B cell (primary cell): ENCODE data around the gene MROH9.

Experiments
- EZH2 ChIP-seq: IDR thresholded peaks from 2 replicates; pipeline ENCODE4 v1.6.1; 2012; ENCODE audit warnings: borderline replicate concordance, low read depth, mild to moderate bottlenecking, moderate library complexity, low read length; ENCODE audit not compliant: insufficient read depth, poor library complexity, severe bottlenecking
- TF ChIP-seq, protein P1 (sequence below): fragments of 200-600 bp; IDR thresholded peaks from one replicate; pipeline ENCODE4 v1.8.0; 2022; ENCODE audit warnings: antibody characterized with exemption, mild to moderate bottlenecking

DNA sequence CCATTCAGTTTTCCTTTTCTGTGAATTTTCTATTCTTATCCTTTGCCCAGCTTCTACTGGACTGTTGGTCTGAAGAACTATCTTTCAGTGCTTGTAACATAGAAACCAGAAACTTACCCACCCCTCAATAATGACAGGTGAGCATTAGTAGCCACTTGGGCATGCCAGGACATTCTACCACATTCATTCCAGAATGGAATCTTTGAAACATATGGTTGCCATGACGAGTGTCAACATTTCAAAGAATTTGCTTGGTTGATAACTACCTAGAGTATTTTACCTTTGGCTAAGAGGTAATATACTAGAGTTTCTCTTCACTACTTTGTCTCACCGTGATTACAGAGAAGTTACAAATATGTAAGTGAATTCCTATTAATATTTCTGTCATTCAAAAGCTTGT is at the start of gene MROH9:
- TF ChIP-seq, protein P1, sequence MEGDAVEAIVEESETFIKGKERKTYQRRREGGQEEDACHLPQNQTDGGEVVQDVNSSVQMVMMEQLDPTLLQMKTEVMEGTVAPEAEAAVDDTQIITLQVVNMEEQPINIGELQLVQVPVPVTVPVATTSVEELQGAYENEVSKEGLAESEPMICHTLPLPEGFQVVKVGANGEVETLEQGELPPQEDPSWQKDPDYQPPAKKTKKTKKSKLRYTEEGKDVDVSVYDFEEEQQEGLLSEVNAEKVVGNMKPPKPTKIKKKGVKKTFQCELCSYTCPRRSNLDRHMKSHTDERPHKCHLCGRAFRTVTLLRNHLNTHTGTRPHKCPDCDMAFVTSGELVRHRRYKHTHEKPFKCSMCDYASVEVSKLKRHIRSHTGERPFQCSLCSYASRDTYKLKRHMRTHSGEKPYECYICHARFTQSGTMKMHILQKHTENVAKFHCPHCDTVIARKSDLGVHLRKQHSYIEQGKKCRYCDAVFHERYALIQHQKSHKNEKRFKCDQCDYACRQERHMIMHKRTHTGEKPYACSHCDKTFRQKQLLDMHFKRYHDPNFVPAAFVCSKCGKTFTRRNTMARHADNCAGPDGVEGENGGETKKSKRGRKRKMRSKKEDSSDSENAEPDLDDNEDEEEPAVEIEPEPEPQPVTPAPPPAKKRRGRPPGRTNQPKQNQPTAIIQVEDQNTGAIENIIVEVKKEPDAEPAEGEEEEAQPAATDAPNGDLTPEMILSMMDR: no peak
- TF ChIP-seq EZH2: no peak
